HG03196 (cell line): Measurements from ENCODE around the gene GMPPB.
"Not testable (repeated sequence)": the region's sequence is repeated elsewhere in the genome, so short reads cannot be mapped to it uniquely, and the experiment has no call there.

ENCODE experiments used
- ATAC-seq: cut with Tn5 transposase; IDR thresholded peaks from one replicate; pipeline ENCODE4 v1.9.1; 2021; ENCODE audit not compliant: unreplicated experiment

GMPPB gene

DNA sequence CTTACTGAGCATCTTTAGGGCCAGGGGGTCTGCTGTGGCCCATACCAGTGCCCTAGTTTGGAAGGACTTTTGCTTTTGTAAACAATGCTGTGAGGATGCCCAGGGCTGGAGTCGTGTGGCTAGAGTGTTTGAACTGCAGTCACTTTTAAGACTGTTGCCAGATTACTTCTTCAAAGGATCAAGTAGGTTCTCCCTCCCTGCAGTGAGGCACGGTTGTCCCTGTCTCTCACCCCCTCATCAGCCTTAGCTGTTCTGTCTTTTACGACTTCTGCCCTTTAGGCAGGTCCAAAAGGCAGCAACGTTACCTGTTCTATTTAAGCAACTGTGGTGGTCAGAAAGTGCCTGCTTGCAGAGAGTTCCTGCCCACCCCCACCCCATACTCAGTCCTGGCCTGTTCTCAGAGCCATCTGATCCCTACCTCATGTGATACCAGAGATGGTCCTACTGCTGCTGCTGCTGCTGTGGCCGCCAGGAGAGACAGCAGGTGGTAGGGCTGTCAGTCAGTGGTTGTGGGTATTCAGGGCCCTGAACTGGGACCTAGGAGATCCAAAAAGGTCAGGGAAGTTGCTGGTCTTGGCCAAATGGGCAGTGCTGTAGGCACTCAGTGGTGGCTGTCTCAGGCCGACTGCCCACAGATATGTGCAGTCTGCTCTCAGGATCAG is 29.2 kb downstream of the GMPPB start:
- ATAC-seq = not testable (repeated sequence)

DNA sequence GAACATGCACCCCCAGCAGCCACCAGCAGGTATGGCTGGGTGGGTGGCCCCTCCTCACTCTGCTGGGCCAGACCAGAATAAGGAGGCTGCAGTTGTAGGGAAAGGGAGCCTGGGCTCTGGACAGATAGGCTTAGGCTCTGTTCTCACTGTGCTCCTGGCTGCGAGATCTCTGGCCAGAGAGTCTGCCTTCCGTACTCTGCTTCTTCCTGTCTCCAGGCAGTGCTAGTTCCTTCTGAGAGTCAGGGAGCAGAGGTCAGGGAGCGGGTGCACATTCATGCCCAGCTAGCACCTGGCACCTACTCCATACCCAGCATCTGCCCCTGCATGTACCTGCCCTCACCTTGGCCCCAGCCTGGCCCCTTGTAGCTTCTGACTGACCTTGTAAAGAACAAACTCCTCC is 32.3 kb downstream of the GMPPB start:
- ATAC-seq = not testable (repeated sequence)

GRCh38 chr3:49690856-49691255 is 32.9 kb downstream of the GMPPB start:
- ATAC-seq = not testable (repeated sequence)

- ATAC-seq = not testable (repeated sequence)
Measured at GRCh38 chr3:49689908-49690624, 33.7 kb downstream of the GMPPB start.

GRCh38 chr3:49689046-49689907 is 34.5 kb downstream of the GMPPB start, which contains the start of the genes MST1 and RNF123:
MST1 (minus strand) TSS chr3:49689474; CDS start chr3:49688691, 783 bp downstream.
RNF123 (plus strand) TSS chr3:49689557; CDS start chr3:49691166, 1,609 bp downstream.
- peak; percentile 56 for ATAC-seq

GRCh38 chr3:49688338-49689045 is 35.3 kb downstream of the GMPPB start:
- peak; percentile 5 for ATAC-seq

DNA sequence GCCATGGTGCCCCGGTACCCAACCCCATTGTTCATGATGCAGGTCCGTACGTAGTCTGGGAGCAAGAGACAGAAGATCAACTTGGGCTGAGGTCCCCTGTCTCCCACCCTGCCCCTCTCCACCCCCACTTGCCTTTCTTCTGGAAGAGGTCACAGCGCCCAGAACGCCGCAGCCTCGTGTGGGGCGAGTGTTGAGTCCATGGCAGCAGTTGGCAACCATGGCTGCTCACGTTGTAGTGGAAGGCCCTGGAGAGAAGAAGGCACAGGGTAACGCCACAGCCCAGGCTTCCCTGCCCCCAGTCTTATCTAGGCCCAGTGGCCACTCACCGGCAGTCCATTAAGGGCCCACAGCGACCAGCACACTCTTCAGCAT is 36.3 kb downstream of the GMPPB start:
- not testable (repeated sequence) for ATAC-seq

DNA sequence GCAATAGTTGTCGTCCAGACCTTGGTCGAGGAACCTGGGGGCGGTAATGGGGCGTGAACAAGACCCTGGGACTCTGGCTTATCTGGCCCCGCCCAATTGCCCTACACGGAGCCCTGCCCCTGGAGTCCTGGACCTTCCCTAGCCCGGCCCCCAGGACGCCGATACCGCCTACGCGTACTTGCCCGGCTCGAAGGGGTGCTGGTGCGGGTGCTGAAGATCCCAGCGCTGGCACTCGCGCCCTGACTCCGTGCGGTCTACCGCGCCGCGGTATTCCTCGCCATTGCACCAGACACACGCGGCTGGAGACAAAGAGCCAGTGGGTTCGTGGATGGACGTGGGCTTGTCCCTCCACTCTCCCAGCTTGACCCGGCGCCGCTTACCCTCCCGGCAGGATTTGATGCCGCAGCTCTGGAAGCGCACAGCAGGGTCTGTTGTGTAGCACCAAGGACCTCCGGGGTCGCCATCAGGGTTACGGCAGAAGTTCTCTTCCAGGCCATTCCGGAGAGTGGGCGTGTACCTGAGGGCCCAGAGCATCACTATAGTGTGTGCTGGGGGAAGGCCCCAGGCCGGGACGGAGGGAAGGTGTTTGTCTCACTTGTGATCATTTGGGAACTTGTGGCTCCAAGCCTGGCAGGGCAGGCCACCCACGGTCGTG is 36.9 kb downstream of the GMPPB start:
- not testable (repeated sequence) for ATAC-seq

DNA sequence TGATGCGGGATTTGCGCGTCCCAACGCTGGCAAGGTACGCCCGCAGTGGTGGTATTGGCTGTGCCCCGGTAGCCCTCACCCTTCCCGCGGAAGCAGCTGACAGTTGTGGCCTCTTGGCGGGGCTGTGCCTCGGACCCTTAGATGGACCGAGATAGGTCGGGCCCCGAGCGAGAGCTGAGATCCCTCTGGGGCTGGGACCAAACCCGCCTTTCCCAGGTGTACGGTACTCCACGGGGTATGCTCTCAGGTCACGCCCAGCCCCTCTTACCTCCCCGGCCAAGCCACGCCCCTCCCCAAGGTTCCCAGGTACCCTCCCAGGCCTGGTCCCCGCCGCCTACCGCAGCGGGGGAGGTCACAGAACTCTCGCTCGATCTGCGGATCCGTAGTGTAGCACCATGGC is 37.4 kb downstream of the GMPPB start:
- ATAC-seq = not testable (repeated sequence)

- ATAC-seq = not testable (repeated sequence)
Measured at GRCh38 chr3:49685846-49686245, 37.9 kb downstream of the GMPPB start.

GRCh38 chr3:49685103-49685502 is 38.6 kb downstream of the GMPPB start:
- ATAC-seq = not testable (repeated sequence)

DNA sequence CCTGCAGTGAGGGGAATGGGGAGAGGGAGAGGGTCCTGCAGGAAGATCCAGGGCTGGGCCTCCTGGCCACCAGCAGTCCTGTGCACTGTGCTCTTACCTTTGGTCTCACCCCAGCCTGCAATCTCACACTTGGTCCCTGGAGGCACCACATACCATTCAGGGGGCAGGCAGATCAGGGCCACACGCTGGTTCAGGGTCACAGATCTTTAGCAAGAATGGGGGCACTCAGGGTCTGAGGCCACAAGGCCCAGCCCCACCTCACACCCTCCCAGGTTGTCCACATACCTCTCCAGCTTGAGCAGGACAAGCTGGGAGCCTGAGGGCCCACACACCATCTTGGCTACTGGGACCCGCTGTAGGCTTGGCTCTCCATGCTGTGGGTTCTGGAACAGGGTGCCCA is 39.3 kb downstream of the GMPPB start:
- not testable (repeated sequence) for ATAC-seq

- ATAC-seq = no peak
Measured at GRCh38 chr3:49683162-49683561, 40.6 kb downstream of the GMPPB start.

DNA sequence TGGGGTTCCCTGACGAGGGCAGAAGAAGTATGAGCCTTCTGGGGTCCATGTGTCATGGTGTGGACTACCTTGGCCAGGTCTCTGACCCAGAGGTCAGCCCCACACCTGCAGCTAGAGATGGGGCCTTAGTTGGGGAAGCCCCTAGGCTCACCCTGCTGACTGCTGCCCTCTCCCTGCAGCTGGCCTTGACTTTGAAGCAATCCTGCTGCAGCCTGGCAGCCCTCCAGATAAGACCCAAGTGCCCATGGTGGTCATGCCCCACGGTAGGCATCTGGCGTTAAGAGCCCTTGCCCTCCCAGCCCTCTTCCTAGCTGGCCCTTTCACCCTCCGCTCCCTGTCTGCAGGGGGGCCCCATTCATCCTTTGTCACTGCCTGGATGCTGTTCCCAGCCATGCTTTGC is 42.2 kb downstream of the GMPPB start:
- no peak for ATAC-seq

DNA sequence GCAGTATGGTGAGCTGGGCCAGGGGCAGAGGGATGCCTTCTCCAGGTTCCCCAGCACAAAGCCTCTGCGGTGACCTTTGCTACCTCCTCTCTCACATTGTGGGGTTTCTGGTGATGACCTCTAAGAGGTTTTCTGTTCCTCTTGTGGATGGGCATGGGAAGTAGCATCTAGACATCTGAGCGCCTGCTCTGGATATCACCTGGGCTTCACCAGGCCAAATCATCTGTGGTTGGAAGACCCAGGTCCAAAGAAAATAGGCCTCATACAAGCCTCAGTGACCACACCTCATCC is 42.6 kb downstream of the GMPPB start:
- no peak for ATAC-seq

DNA sequence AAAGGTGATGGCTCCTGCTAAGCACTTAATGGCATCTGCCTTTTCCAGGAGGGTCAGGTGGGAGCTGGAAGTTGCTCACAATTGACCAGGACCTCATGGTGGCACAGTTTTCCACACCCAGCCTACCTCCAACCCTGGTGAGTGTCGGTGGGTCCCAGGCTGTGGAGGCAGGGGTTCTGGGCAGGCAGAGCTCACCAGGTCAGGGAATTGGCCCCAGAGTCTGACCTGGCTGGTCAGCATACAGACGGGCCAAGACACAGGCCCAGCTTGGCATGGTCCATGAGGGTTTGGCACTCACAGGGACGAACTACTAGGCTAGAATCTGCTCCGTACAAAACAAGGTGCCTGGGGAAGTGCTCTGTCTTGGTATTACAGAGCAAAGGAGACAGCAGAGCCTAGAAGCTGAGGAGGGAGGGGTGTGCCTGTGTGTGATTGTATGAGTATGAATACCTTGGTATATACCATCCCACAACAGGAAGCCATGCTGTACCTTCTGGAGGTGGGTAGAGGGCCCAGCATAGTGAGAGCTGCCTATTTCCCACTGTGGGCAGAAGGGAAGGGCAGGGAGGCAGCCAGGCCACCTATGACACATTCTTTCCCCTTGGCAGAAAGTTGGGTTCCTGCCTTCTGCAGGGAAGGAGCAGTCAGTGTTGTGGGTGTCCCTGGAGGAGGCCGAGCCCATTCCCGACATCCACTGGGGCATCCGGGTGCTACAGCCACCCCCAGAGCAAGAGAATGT is 43.1 kb downstream of the GMPPB start:
- ATAC-seq = no peak

- no peak for ATAC-seq
Measured at GRCh38 chr3:49675912-49676311, 47.8 kb downstream of the GMPPB start.

DNA sequence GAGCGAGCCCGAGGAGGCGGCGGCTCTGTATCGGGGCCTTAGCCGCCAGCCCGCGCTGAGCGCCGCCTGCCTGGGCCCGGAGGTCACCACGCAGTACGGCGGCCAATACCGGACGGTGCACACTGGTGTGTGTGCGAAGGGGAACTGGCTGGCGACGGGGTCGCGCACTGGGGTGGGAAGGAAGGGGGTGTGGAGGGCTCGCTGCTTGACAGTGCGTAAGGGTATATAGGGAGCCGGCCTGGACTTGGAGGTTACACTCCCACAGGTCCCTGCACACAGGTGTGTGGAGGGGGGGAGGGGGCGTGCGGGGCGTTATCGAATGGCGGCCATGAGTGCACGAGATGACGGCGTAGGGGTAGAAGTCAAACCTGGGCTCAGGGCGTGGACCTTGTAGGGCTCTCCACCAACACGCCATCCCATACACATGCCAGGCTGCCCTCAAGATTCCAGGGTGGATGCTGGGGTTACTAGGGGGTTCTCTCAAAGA is 49.2 kb downstream of the GMPPB start:
- ATAC-seq = peak; percentile 12

DNA sequence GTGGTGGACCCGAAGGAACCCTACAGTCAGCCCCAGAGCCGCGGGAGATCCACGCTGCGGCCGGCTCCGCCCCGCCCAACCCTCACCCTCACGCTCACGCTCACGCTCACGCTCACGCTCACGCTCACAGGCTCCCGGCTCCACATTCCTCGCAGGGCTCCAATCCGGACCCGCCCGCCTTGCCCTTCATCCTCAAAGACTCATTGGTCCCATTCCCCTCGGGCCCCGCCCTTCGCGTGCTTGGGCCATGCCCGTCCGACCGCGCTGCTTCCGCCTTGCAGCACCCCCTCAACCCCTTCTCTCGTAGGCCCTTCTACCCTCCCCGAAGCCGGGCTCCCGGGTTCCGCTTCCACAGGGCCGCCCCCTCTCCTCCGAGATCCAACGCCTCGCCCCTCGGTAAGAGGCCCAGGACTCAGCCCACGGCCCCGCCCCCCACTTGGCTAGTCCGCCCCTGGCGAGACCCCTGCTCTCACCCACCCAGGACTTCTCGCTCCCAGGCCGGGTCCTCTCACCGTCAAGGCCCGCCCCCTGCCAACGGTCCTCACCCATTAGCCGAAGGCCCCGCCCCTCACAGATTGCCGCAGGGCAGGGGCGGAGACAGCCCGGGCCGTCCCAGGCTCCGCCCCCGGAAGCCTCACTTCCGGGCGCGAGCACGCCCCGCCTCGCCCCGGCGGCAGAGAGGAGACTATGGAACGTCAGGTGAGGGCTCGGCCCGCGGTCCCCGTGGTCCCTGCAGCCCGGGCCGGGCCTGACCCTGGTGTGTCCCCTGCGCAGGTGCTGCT is 49.8 kb downstream of the GMPPB start, which contains the start of gene APEH:
APEH (plus strand) TSS at position 637 of the 782 bp plus-strand sequence; CDS start at position 688, 51 bp downstream.
- peak; percentile 69 for ATAC-seq
